Measurements from ENCODE around the gene PRRC2C.
"Not testable (repeated sequence)": the region's sequence is repeated elsewhere in the genome, so short reads cannot be mapped to it uniquely, and the experiment has no call there.

Gene PRRC2C

GRCh38 chr1:171485375-171486047 lies at the start of gene PRRC2C:
Gene PRRC2C (plus strand): TSS chr1:171485530. CDS start chr1:171512089, 26,559 bp downstream.
- DNase-seq (ENCODE audit: low read depth) = peak; percentile 96
- H3K4me3 ChIP-seq (ENCODE audit: control insufficient read depth, low read depth, low read length) = peak within 1 kb of the TSS; percentile 92
- TF ChIP-seq CTCF (IDR thresholded peaks at IDR 0.05; ENCODE audit: control insufficient read depth, insufficient read depth, low read depth, low read length, missing control alignments) = peak; percentile 77

GRCh38 chr1:171438441-171438840 lies 46.9 kb upstream of the PRRC2C start:
- TF ChIP-seq CTCF (IDR thresholded peaks at IDR 0.05; ENCODE audit: control insufficient read depth, insufficient read depth, low read depth, low read length, missing control alignments) = no peak
- no peak overlapping the region for H3K4me3 ChIP-seq (ENCODE audit: control insufficient read depth, low read depth, low read length)
- DNase-seq (ENCODE audit: low read depth) = peak; percentile 94

- not testable (repeated sequence) for DNase-seq (ENCODE audit: low read depth); H3K4me3 ChIP-seq (ENCODE audit: control insufficient read depth, low read depth, low read length)
These were observed 45.1 kb upstream of the PRRC2C start for GRCh38 chr1:171440201-171440600.

GRCh38 chr1:171441278-171441895 lies 43.9 kb upstream of the PRRC2C start:
- DNase-seq (ENCODE audit: low read depth) = peak; percentile 67

GRCh38 chr1:171446386-171446785 lies 38.9 kb upstream of the PRRC2C start:
- TF ChIP-seq CTCF (IDR thresholded peaks at IDR 0.05; ENCODE audit: control insufficient read depth, insufficient read depth, low read depth, low read length, missing control alignments) = no peak
- DNase-seq (ENCODE audit: low read depth) = peak; percentile 28
- no peak overlapping the region for H3K4me3 ChIP-seq (ENCODE audit: control insufficient read depth, low read depth, low read length)

More at GRCh38 chr1:171441278-171441895, 43.9 kb upstream of the PRRC2C start:
- not testable (repeated sequence) for H3K4me3 ChIP-seq (ENCODE audit: control insufficient read depth, low read depth, low read length)

- no peak for DNase-seq (ENCODE audit: low read depth)
- no peak overlapping the region for H3K4me3 ChIP-seq (ENCODE audit: control insufficient read depth, low read depth, low read length)
- no peak for TF ChIP-seq CTCF (IDR thresholded peaks at IDR 0.05; ENCODE audit: control insufficient read depth, insufficient read depth, low read depth, low read length, missing control alignments)
These were observed 29.4 kb upstream of the PRRC2C start for GRCh38 chr1:171455967-171456366.

GRCh38 chr1:171457412-171457811 lies 27.9 kb upstream of the PRRC2C start:
- no peak overlapping the region for H3K4me3 ChIP-seq (ENCODE audit: control insufficient read depth, low read depth, low read length)
- DNase-seq (ENCODE audit: low read depth) = peak; percentile 32
- TF ChIP-seq CTCF (IDR thresholded peaks at IDR 0.05; ENCODE audit: control insufficient read depth, insufficient read depth, low read depth, low read length, missing control alignments) = no peak
